HG03060 (cell line): ENCODE measurements around the gene BEAN1.
"Not testable (repeated sequence)": the region's sequence is repeated elsewhere in the genome, so short reads cannot be mapped to it uniquely, and the experiment has no call there.

Experiments
- ATAC-seq: cut with Tn5 transposase; IDR thresholded peaks from one replicate; pipeline ENCODE4 v1.9.1; 2021; ENCODE audit warnings: low read depth, moderate number of reproducible peaks; ENCODE audit not compliant: unreplicated experiment

BEAN1 gene

GRCh38 chr16:66497921-66498320, 70.8 kb downstream of the BEAN1 start:
- not testable (repeated sequence) for ATAC-seq

GRCh38 chr16:66501563-66501962, 74.5 kb downstream of the BEAN1 start:
- not testable (repeated sequence) for ATAC-seq

- ATAC-seq: no peak
Measured at GRCh38 chr16:66502020-66502913, 75.2 kb downstream of the BEAN1 start.

- ATAC-seq: no peak
Measured at GRCh38 chr16:66503030-66503429, 75.9 kb downstream of the BEAN1 start.

GRCh38 chr16:66503612-66504011, 76.5 kb downstream of the BEAN1 start:
- ATAC-seq: no peak

GRCh38 chr16:66507731-66508239, 80.7 kb downstream of the BEAN1 start:
- no peak for ATAC-seq

GRCh38 chr16:66508248-66508913, 81.3 kb downstream of the BEAN1 start:
- ATAC-seq: no peak

GRCh38 chr16:66508914-66509496, 81.9 kb downstream of the BEAN1 start:
- ATAC-seq: no peak

GRCh38 chr16:66509576-66509975, 82.5 kb downstream of the BEAN1 start:
- no peak for ATAC-seq

GRCh38 chr16:66510298-66510697, 83.2 kb downstream of the BEAN1 start:
- ATAC-seq: no peak

GRCh38 chr16:66510711-66511601, 83.9 kb downstream of the BEAN1 start:
- no peak for ATAC-seq

GRCh38 chr16:66511602-66512271, 84.6 kb downstream of the BEAN1 start:
- ATAC-seq: no peak

- ATAC-seq: no peak
Measured at GRCh38 chr16:66512272-66513110, 85.4 kb downstream of the BEAN1 start.

- ATAC-seq: no peak
Measured at GRCh38 chr16:66513111-66513723, 86.1 kb downstream of the BEAN1 start.

GRCh38 chr16:66514391-66514790, 87.3 kb downstream of the BEAN1 start:
- not testable (repeated sequence) for ATAC-seq

- not testable (repeated sequence) for ATAC-seq
Measured at GRCh38 chr16:66514980-66515595, 88.0 kb downstream of the BEAN1 start.

- peak; percentile 6 for ATAC-seq
Measured at GRCh38 chr16:66515596-66516508, 88.8 kb downstream of the BEAN1 start.
